ENCODE results near the gene NCF2.
A peak's percentile ranks its signal among the peaks of the same experiment; 100 is the strongest.

The NCF2 gene

GRCh38 chr1:183612407-183612806 is 22.1 kb upstream of the NCF2 start:
- no peak for DNase-seq

GRCh38 chr1:183611021-183611420 is 20.8 kb upstream of the NCF2 start:
- DNase-seq: no peak

- DNase-seq: no peak
These were observed 19.6 kb upstream of the NCF2 start for GRCh38 chr1:183609759-183610452.

GRCh38 chr1:183609313-183609712 is 19.1 kb upstream of the NCF2 start:
- DNase-seq: no peak

- DNase-seq: no peak
These were observed 17.2 kb upstream of the NCF2 start for GRCh38 chr1:183607322-183607980.

GRCh38 chr1:183605904-183606303 is 15.6 kb upstream of the NCF2 start:
- DNase-seq: no peak

- no peak for DNase-seq
These were observed 14.6 kb upstream of the NCF2 start for GRCh38 chr1:183604815-183605214.

- DNase-seq: no peak
These were observed 14.0 kb upstream of the NCF2 start for GRCh38 chr1:183604038-183604808.

- no peak for DNase-seq
These were observed 12.3 kb upstream of the NCF2 start for GRCh38 chr1:183602510-183602909.

- DNase-seq: no peak
These were observed 10.4 kb upstream of the NCF2 start for GRCh38 chr1:183600634-183601033.

GRCh38 chr1:183600136-183600535 is 9.9 kb upstream of the NCF2 start:
- no peak for DNase-seq

GRCh38 chr1:183598386-183598785 is 8.1 kb upstream of the NCF2 start:
- DNase-seq: peak in 1 of 5 donors; percentile 30

GRCh38 chr1:183597656-183598347 is 7.5 kb upstream of the NCF2 start:
- DNase-seq: no peak

- DNase-seq: no peak
These were observed 6.2 kb upstream of the NCF2 start for GRCh38 chr1:183596500-183596899.

- DNase-seq: no peak
These were observed 5.3 kb upstream of the NCF2 start for GRCh38 chr1:183595537-183595936.

GRCh38 chr1:183593356-183593755 is 3.1 kb upstream of the NCF2 start:
- DNase-seq: no peak

- DNase-seq: no peak
These were observed 2.5 kb upstream of the NCF2 start for GRCh38 chr1:183592733-183593132.

GRCh38 chr1:183589874-183590243 is 400 bp downstream of the NCF2 start:
- no peak for DNase-seq

- DNase-seq: no peak
These were observed 875 bp downstream of the NCF2 start for GRCh38 chr1:183589384-183589783.

- DNase-seq: peak in 1 of 5 donors; percentile 37
These were observed 1.4 kb downstream of the NCF2 start for GRCh38 chr1:183588827-183589226.

- no peak for DNase-seq
These were observed 3.3 kb downstream of the NCF2 start for GRCh38 chr1:183586926-183587325.

GRCh38 chr1:183586455-183586854 is 3.8 kb downstream of the NCF2 start:
- DNase-seq: no peak

- no peak for DNase-seq
These were observed 5.2 kb downstream of the NCF2 start for GRCh38 chr1:183585038-183585437.
